GM12878 (cell line): ENCODE results near the gene SSNA1. TPM values are rescaled to one million over a fixed set of nuclear protein-coding genes. Genes with fewer than 3 reads are reported as not detected.

Experiments
- ATAC-seq: fragments of 200-7000 bp; cut with Tn5 transposase; 3 replicates; pipeline ENCODE4 v1.9.1; 2020; ENCODE audit warnings: mild to moderate bottlenecking, moderate library complexity
- BruUV-seq: library from RNA; stranded (reverse); fragments of 400-500 nt; replicated peaks from 2 replicates; lab custom pipeline; 2021; lab: Mats Ljungman, UMichigan
- CTCF ChIA-PET: fragments of 300-600 bp; sonication (Branson Sonifier 250); formaldehyde crosslinking; extraction: SDS; loops from one replicate; lab custom pipeline; 2021; ENCODE audit warnings: inconsistent platforms; lab: Yijun Ruan, JAX
- POLR2A ChIA-PET: fragments of 350-600 bp; formaldehyde crosslinking; extraction: SDS; loops from one replicate; lab custom pipeline; 2021; ENCODE audit warnings: inconsistent platforms; lab: Charles Lee
- RAD21 ChIA-PET: fragments of 300-600 bp; sonication (Branson Sonifier 250); formaldehyde crosslinking; loops from one replicate; lab custom pipeline; 2023; ENCODE audit warnings: antibody characterized with exemption; ENCODE audit not compliant: unreplicated experiment; lab: Charles Lee
- SMC1A ChIA-PET: fragments of 300-600 bp; sonication (Branson Sonifier 250); formaldehyde crosslinking; loops from one replicate; lab custom pipeline; 2023; ENCODE audit not compliant: unreplicated experiment, uncharacterized antibody; lab: Charles Lee
- DNase-seq: peaks from one replicate; pipeline ENCODE4 v3.0.0-alpha.2; 2011; ENCODE audit warnings: low read depth, low spot score
- FAIRE-seq: peaks from 3 replicates; lab custom pipeline; 2011; peaks lifted over from hg19 to GRCh38; lab: Jason Lieb, UNC
- H2AFZ ChIP-seq: 2 replicates; pipeline ENCODE4 v1.6.0; 2011; ENCODE audit warnings: low read depth, low read length, control low read depth; ENCODE audit not compliant: control insufficient read depth
- H3K27ac ChIP-seq: 2 replicates; pipeline ENCODE4 v1.5.1; 2011; ENCODE audit warnings: control low read depth; ENCODE audit not compliant: control insufficient read depth, insufficient read depth
- H3K27me3 ChIP-seq, 2 experiments: replicated peaks in 1 of 2; 2 replicates each; pipeline versions ENCODE4 v1.6.0 to v1.6.1; 2011; ENCODE audit warnings: low read length in 1 of 2; ENCODE audit not compliant: control insufficient read depth in 2 of 2, insufficient read depth in 2 of 2
- H3K36me3 ChIP-seq, 2 experiments: 2 replicates each; pipeline ENCODE4 v1.5.1; 2011; ENCODE audit warnings: low read length in 1 of 2; ENCODE audit not compliant: control insufficient read depth in 2 of 2, insufficient read depth in 2 of 2
- H3K4me1 ChIP-seq: 2 replicates; pipeline ENCODE4 v1.6.1; 2011; ENCODE audit warnings: mild to moderate bottlenecking, low read length, moderate library complexity, mixed read lengths; ENCODE audit not compliant: control insufficient read depth, insufficient read depth
- H3K4me2 ChIP-seq: 2 replicates; pipeline ENCODE4 v1.6.0; 2011; ENCODE audit warnings: control low read depth; ENCODE audit not compliant: control insufficient read depth, insufficient read depth
- H3K4me3 ChIP-seq: fragments of 200-600 bp; sonication (generic); 2 replicates; pipeline ENCODE4 v1.5.1; 2016
- H3K79me2 ChIP-seq: 2 replicates; pipeline ENCODE4 v1.6.0; 2011; ENCODE audit warnings: low read length; ENCODE audit not compliant: control insufficient read depth, insufficient read depth
- H3K9ac ChIP-seq: 2 replicates; pipeline ENCODE4 v1.8.0; 2011; ENCODE audit warnings: low read length, control low read depth, mixed read lengths; ENCODE audit not compliant: control insufficient read depth, insufficient read depth
- H3K9me3 ChIP-seq: replicated peaks from 3 replicates; pipeline ENCODE4 v1.5.1; 2011; ENCODE audit warnings: mild to moderate bottlenecking, low read length; ENCODE audit not compliant: control insufficient read depth, insufficient read depth
- H4K20me1 ChIP-seq: 2 replicates; pipeline ENCODE4 v1.6.0; 2011; ENCODE audit not compliant: control insufficient read depth, insufficient read depth
- BMI1 ChIP-seq: fragments of 450-650 bp; IDR thresholded peaks from 2 replicates; pipeline ENCODE4 v1.6.1; 2016; ENCODE audit warnings: mild to moderate bottlenecking, moderate library complexity, borderline replicate concordance
- ESRRA ChIP-seq: IDR thresholded peaks from 2 replicates; pipeline ENCODE4 v1.6.1; 2012; ENCODE audit warnings: mild to moderate bottlenecking, low read length, improper control_type of control experiment
- NFXL1 ChIP-seq: fragments of 450-650 bp; IDR thresholded peaks from 2 replicates; pipeline ENCODE4 v1.6.1; 2017; ENCODE audit warnings: antibody characterized with exemption, mild to moderate bottlenecking, borderline replicate concordance
- PAX8 ChIP-seq: fragments of 450-650 bp; IDR thresholded peaks from 2 replicates; pipeline ENCODE4 v1.6.1; 2017; ENCODE audit warnings: mild to moderate bottlenecking, moderate library complexity
- WGBS: methylation state at CpG from one replicate; pipeline ENCODE4 v1.1.6; 2016; ENCODE audit warnings: low lambda C conversion rate; ENCODE audit not compliant: insufficient replicate concordance, insufficient coverage; ENCODE audit errors: missing lambda C conversion rate; 5-methylcytosine and 5-hydroxymethylcytosine counted together
- in situ Hi-C: fragments of 300-500 bp; cut with MboI; formaldehyde crosslinking; loops from 9 replicates; pipeline ENCODE4 v1.14.3; 2018; ENCODE audit warnings: mixed read lengths
- intact Hi-C: fragments of 100-400 bp; cut with micrococcal nuclease; formaldehyde crosslinking; loops from one replicate; pipeline ENCODE4 v1.14.2; 2022; ENCODE audit not compliant: unreplicated experiment
- polyA plus RNA-seq, 11 experiments: library from polyadenylated mRNA; depleted of rRNA in 4 of 11; unstranded in 6 of 11; stranded (reverse) in 5 of 11; fragments of >200 nt; fragmentation: Nextera tagmentation in 4 of 11; fragmentation: Illumina TruSeq in 1 of 11; extraction: Ambion mirVana in 4 of 11; extraction: Trizol in 1 of 11; gene quantifications; 1 replicate in 1 of 11; 2 replicates in 10 of 11; pipeline versions ENCODE4 v1.2.1 to v1.2.3, GENCODE V29; 2011 to 2016; ENCODE audit warnings: inconsistent platforms in 2 of 11, missing spikeins in 2 of 11, low read depth in 1 of 11
- total RNA-seq, 4 experiments: library from RNA; depleted of rRNA in 3 of 4; stranded (reverse); fragments of >200 nt in 3 of 4; fragmentation: Illumina TruSeq in 1 of 4; extraction: Trizol in 1 of 4; gene quantifications; 2 replicates each; pipeline versions ENCODE4 v1.2.1 to v1.2.3, GENCODE V29; 2013 to 2021
- TF ChIP-seq, protein P1 (sequence below): IDR thresholded peaks from 2 replicates; pipeline ENCODE4 v1.6.1; 2012; ENCODE audit warnings: low read length, inconsistent platforms

Gene SSNA1
- total and polyA plus RNA-seq, 10 of the 15 experiments (the other 5 are each of a cell fraction or from before 2014, with no cell fraction given), result 0.63 to 139 (median 78.0) TPM

DNA sequence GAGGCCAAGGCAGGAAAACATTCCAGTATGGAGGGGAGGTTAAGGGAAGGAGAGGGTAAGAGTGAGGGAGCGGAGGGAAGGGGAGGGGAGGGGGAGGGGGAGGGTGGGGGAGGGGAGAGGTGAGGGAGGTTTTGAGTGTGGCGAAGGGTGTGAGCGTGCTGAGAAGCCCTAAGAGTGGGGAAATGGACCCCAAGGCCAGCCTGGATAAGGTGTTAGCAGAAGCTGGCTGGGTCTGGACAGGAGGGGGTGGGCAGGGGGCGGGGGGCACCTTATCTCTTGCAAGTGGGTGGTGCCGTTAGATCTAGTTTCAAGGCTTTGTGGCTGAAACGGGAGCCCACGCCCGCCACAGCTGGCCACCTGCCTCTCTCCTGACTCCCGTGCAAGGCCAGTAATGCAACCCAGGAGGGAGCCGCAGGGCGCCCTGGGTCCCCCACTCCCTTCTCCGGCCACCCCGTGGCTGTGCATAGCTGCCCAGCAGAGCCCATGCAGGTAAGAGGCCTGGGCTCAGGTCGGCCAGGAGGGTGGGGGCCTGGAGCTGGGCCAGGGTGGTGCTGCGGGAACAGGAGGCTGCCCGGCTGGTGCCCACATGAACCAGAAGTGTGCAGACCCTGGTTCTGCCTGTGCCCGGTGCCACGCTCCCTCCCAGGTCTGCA, 39.5 kb downstream of the SSNA1 start:
- TF ChIP-seq BMI1 (no peak), PAX8 (no peak), NFXL1 (no peak), ESRRA (no peak)
- TF ChIP-seq, protein P1, sequence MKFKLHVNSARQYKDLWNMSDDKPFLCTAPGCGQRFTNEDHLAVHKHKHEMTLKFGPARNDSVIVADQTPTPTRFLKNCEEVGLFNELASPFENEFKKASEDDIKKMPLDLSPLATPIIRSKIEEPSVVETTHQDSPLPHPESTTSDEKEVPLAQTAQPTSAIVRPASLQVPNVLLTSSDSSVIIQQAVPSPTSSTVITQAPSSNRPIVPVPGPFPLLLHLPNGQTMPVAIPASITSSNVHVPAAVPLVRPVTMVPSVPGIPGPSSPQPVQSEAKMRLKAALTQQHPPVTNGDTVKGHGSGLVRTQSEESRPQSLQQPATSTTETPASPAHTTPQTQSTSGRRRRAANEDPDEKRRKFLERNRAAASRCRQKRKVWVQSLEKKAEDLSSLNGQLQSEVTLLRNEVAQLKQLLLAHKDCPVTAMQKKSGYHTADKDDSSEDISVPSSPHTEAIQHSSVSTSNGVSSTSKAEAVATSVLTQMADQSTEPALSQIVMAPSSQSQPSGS, result no peak
- TF ChIP-seq, all 136 proteins: peak for 0
- ChIA-PET RAD21 (interaction anchor here (0.6 to 1.9 kb wide), 9 partner anchors 30 to 181 kb away, joined by 3 to 10 read pairs (median 5); partner anchors contain the start of genes DPP7 and SSNA1), SMC1A (interaction anchor here (0.6 to 3.3 kb wide), 5 partner anchors 101 to 181 kb away, joined by 3 to 11 read pairs (median 3); partner anchors contain the start of gene DPP7), CTCF (interaction anchor here (0.6 to 6.4 kb wide), 20 partner anchors 11 to 277 kb away, joined by 3 to 52 read pairs (median 5); partner anchors contain the start of genes ANAPC2, LRRC26, SSNA1 and TUBB4B), POLR2A (interaction anchor here (0.6 to 1.5 kb wide), 5 partner anchors 26 to 132 kb away, joined by 3 to 6 read pairs (median 4); no protein-coding TSS in a partner anchor)
- Histone ChIP-seq H3K4me3 (no peak overlapping the region), H3K9ac (no peak overlapping the region), H2AFZ (no peak overlapping the region), H3K79me2 (no peaks in the 10 kb centered on the region), H3K36me3 (no peaks in the 10 kb centered on the region), H4K20me1 (no peaks in the 10 kb centered on the region), H3K4me2 (no peak overlapping the region), H3K27me3 (no peaks in the 10 kb centered on the region), H3K9me3 (no peaks in the 10 kb centered on the region), H3K27ac (no peak overlapping the region), H3K4me1 (peaks cover 12% of the 10 kb centered on the region)
- no TSS peak for BruUV-seq
- FAIRE-seq, result no peak
- no peak for ATAC-seq
- 40% methylated on average over 14 of the region's 18 CpGs for WGBS
- no peak for DNase-seq
- intact Hi-C loops (loop anchor here (1.0 to 10.0 kb wide), 2 partner anchors 110 to 183 kb away; partner anchors contain the start of gene NPDC1), in situ Hi-C loops (loop anchor here (5.0 kb wide), 1 partner anchor 106 kb away; no protein-coding TSS in a partner anchor)
